ENCODE data around the gene AMZ1.
"Not testable (repeated sequence)": the region's sequence is repeated elsewhere in the genome, so short reads cannot be mapped to it uniquely, and the experiment has no call there.

The AMZ1 gene

DNA sequence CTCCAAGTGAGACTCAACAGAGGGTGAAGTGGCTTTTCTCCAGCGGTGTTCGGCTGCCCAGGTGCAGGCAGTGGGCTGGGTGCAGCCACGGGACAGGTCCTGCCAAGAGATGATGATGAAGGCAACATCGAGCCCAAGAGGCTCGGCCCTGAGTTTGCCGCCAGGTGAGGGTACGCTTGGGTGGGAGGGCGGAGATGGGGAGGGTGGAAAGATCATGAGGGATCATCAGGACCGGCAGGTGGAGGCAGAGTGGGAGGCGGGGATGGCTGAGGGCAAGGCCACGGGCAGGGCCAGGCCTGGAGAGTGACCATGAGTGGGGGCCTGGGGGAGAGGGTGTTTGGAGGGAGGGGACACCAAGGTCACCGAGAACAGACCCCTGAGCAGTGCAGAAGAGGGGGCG, 17.8 kb upstream of the AMZ1 start:
- no peak for DNase-seq

DNA sequence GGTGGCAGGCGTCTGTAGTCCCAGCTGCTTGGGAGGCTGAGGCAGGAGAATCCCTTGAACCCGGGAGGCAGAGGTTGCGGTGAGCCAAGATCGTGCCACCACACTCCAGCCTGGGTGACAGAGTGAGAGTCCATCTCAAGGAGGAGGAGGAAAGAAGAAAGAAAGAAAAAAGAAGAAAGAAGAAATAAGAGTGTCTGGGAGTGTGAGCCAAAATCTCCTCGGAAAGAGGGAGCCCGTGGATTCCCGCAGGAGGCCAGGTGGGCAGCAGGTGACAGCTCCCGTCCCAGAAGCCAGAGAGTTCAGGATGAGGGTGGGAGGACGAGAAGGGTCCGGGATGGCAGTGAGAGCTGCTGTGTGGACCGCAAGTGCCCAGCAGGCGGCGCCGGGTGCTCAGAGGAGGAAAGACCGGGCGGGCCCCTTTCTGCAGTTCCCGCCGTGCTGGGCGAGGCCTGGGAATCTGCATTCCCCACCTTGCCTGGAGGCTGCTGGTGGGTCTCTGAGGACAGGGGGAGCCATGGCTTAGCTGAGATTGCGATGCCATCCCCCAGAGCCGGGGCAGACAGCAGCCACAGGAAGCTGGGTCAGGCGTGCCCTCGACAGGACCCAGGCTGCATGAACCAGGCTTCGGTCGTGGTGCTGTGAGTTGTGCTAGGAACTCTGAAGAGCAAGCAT, 17.1 kb upstream of the AMZ1 start:
- peak; percentile 43 for DNase-seq

DNA sequence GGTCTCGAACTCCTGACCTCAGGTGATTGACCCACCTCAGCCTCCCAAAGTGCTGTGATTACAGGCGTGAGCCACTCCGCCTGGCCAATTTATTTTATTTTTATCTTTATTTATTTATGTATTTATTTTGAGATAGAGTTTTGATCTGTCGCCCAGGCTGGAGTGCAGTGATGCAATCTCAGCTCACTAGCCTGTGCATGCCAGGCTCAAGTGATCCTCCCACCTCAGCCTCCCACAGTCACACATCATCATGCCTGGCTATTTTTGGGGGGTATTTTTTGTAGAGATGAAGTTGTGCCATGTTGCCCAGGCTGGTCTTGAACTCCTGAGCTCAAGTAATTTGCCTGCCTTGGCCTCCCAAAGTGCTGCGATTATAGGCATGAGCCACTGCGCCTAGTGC, 14.8 kb upstream of the AMZ1 start:
- not testable (repeated sequence) for DNase-seq

DNA sequence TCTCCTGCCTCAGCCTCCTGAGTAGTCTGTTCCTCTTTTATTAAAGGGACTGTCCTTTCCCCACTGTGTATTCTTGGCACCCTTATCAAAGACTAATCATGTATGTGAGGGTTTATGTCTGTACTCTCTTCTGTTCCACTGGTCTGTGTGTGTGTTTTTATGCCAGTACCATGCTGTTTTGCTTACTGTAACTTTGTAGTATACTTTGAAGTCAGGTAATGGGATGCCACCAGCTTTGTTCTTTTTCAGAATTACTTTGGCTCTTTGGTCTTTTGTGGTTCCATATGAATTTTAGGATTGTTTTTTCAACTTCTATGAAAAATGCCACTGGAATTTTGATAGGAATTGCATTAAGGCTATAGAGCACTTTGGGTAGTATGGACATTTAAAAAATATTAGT, 14.1 kb upstream of the AMZ1 start:
- no peak for DNase-seq

DNA sequence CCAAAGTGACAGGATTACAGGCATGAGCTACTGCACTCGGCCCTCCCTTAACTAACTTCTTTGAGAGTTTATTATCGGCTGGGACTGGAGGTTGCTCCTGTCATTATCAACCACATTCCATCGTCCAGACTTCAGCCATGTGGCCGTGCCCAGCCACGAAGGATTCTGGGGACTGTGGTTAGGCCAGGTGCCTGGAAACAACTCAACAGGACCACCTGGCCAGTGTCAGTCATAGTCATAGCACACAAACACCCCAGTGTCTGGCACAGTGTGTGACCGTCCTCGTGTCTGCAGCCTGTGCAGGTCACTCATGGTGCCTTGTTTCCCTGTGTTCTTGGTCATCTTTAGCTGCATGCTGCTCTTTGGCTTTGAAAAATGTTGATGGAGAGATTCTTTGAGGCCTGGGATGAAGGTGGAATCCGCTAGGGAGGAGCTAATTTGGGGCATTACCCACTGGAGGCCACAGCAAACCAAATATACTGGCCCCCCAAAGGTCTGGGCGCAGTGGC, 12.7 kb upstream of the AMZ1 start:
- no peak for DNase-seq

DNA sequence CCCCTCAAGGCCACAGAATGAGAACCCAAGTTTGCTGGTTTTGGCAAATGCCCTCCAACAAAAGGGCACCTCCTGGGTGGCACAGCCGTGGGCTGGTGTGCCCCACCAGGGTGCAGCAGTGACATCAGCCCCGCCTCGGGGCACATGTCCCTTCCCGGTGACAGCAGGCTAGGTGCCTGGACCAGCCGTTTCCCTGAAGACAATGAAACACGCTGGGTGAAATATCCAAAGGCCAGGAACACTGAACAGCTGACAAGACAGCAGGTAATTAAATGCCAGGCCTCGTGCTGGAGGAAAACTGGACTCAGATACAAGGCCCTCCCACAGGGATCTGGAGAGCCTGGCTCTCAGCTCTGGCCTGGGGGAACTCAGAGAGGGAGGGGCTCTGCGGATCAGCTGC, 11.4 kb upstream of the AMZ1 start:
- not testable (repeated sequence) for DNase-seq

DNA sequence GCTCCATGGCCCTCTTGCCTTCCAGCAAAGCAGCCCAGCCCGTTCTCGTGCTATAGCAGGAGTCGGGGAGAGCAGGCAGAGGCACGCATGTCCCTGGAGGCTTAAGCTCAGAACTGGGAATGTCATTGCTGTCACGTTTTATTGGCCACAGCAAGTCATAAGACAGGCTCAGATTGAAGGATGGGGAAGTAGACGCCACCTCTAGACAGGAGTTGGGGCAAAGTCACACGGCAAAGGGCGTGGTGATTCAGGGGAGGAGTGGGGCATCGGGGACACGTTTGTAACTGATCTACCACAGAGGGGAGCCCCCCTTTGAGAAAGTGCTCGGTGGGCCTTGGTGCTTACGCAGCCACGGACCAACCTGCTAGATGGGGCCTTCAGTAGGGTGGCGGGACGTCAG, 9.5 kb upstream of the AMZ1 start:
- DNase-seq = not testable (repeated sequence)

DNA sequence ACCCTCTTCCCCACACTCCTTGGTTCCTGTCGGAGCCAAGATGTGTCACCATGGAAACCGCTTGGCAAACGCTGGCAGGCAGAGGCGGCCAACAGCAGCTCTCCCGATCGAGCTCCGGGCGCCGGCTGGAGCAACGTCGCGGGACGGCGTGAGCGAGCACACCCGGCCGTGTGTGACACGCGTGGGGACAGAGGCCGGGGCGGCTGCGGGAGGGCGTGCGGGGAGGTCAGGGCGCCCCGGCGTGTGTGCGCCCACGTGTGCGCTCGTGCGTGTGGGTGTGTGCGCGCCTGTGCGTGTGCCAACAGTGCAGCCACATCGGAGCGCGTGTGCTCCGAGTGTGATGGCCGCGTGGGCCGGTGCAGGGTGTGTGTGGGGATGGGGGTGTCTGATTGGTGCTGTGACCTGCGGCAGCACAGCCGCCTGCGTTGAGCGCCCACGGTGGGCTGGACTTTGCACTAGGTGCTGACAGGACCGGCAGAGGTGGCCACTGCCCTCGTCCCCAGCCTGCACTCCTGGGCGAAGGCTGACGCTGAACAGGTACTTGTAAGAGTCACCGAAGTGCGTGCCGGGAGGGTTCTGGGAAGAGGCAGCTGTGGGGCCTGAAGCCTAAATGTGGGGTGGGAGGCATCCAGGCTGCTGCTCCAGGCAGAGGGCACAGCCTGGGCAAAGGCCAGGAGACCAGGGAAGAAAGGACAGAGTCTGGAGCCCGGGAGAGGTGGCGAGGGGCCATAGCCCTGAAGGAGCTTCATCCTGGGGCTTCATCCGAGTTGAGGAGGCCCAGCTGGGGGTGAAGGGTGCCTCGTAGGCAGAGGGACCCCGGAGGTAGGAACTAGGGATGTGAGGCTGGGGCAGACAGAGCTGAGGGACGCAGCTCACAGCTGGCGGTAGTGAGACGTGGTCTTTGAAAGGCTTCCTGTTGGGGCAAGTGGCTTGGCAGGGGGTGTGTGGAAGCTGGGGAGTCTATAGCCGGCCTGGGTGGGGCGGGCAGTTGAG, 8.6 kb upstream of the AMZ1 start:
- DNase-seq = not testable (repeated sequence)

DNA sequence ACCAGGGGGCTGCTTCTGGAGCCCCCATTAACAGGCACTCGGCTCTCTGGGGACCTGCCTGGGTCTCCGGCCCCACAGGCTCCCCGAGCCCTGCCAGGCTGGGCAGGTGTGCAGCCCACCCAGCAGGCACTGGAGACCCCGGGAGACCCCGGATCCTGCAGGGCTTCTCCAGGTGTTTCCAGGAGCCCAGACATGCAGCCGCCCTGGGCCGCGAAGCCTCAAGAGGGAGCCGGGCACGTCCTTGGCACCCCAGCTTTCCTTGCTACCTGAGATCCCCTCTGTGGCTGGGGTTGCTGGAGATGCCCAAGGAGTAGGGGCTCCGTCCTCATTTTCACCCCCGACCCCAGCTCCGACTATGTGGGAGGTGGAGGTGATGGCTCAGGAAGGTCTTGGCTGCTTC, 7.7 kb upstream of the AMZ1 start:
- no peak for DNase-seq

DNA sequence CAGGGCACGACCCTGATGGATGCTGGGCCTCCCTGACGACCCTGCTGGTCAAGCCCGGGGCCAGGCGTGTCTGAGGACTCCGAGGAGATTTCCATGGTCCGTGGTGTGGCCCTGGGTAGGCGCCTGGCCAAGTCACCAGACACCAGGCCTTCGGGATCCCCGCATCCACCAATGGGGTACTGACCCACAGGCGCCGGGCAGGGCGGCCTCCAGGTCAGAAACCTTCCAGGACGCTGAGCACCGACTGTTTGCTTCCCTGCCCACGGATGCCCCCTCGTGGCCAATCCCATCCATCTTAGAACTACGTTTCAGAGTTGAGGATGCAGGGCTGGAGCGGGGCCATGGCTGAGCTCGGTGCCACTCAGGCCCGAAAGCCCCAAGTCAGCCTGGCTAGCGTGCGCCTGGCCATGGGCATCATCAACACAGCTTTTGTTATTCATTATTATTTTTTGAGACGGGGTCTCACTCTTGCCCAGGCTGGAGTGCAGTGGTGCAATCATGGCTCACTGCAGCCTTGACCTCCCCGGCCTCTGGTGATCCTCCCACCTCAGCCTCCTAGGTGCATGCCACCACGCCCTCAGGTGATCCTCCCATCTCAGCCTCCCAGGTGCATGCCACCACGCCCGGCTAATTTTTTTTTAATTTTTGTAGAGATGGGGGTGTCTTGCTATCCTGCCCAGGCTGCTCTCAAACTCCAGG, 7.1 kb upstream of the AMZ1 start:
- DNase-seq = peak; percentile 56

DNA sequence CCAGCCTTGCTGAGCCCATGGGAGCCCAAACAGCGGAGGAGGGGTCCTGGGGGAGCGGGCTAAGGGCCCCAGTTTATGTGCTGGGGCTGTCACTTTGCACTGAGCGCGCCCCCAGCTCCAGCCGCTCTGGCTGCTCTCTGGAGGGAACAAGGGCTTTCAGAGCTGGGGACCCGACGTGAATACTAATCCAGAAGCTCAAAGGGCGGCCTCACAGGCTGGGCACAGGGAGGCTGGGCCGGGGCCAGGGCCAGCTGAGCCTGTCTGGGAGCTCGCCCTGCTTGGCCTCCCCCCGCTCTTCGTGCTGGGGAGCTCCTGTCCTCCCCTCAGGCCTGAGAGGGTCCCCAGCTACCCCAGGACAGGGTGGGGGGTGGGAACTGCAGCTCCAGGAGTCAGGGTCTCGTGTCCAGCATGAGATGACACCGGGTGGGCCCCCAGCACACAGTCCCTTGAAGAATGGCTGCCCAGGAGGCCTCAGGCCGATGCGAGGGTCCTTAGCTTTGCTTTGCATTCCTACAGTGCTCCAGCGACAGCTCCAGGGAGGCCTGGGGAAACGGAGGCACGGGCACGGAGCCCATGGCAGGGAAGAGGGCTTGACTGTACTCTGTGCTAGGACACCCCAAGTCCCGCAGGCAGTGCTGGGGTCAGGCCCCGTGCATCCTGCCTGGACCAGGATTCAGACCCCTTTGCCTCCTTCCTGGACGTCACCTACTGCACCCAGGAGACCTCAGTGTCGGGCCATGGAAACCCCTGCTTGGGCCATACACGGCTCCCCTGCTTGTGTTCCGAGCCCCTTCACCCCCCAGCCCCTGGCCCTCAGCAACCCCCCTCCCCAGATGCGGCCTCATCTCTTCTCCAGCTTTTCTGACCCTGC, 5.8 kb upstream of the AMZ1 start:
- no peak for DNase-seq

DNA sequence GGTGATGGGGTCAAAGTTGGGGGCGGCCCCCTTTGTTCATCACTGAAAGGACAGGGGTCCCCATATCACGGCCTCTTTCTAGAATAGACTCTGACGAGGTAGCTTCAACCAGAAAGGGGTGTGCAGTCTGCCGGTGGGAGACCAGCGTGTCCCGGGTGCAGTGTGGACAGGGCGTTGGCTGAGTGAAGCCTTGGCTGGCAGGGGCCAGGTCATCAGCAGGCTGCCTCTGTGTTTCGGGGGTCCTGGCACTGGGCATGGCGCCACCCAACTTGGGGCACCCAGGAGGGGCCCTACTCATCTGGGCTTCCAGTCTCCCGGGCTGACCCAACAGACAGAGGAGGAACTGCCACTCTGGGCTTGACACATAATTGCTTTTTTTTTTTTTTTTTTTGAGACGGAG, 3.5 kb upstream of the AMZ1 start:
- DNase-seq = no peak

DNA sequence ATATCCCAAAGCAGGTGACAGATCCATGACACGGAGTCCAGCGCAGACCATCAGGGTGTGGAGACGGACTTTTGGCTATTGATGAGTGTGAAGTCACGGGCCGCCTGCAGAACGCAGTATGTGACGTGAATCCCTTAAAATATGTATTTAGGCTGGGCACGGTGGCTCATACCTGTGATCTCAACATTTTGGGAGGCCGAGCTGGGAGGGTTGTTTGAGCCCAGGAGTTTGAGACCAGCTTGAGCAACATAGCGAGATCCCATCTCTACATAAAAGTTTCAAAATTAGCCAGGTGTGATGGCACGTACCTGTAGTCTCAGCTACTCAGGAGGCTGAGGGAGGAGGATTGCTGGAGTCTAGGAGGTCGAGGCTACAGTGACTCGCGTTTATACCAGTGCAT, 1.9 kb upstream of the AMZ1 start:
- DNase-seq = no peak

DNA sequence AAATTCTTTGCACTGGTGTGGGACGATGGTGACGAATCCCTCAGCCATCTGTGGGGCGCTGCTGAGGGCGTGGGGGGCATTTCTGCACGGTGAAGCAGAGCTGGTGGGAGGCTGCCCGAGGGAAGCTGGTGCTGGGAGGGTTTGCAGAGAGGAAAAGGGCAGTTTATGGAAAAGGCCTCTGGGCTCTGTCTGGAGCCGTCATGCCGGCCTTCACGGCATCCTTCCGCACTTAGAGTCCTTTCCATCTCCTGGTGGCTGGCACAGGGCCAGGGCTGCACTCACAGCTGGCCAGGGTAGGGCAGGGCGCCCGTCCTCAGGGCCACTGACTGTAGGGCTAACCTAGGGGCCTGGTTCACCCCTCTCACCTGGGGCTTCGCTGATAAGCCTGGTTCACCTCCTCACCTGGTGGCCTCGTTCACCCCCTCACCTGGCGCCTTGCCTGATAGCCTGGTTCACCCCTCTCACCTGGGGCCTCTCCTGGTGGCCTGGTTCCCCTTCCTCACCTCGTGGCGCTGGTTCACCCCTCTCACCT, 598 bp upstream of the AMZ1 start:
- peak; percentile 29 for DNase-seq

DNA sequence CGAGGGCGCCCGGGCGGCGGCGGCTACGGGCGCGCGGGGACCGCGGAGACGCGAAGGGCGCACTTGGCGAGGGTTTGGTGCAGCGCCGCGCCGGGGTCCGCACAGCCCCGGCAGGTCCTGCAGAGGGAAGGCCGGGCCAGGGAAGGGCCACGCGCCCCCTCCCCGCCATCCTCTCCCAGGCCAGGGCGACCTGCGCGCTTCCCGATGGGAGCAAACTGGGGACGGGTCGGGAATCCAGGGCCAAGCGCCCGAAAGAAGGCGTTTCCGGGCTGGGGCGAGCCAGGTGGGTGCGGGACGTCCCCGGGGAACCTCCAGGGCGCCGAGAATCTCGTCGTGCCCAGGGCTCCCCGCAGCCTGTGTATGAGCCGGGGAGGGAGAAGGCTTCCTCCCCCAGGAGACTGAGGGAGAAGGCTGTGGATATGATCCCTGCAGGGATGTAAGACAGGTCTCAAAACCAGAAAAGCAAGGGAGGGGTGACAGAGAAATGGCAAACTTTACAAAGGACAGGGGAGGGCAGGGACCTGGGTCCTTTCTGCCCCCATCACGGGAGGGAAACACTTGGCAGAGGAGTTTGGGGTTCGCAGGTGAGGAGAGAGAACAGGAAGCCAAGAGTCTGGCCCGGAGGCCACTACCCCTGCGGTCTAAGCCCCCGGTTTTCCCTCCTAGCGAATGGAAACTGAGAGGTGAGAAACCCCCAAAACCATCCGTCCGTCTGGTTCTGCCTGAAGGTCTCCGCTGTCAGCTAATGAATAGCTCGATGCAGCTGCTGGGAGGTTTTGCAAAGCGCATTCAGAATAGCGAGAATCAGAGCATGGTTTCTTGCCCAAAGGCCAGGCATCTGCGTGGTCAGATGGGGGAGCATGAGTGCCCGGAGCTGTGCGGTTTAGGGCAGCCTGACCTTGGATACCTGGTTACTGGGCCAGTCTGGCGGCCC, 674 bp downstream of the AMZ1 start:
- DNase-seq = no peak

DNA sequence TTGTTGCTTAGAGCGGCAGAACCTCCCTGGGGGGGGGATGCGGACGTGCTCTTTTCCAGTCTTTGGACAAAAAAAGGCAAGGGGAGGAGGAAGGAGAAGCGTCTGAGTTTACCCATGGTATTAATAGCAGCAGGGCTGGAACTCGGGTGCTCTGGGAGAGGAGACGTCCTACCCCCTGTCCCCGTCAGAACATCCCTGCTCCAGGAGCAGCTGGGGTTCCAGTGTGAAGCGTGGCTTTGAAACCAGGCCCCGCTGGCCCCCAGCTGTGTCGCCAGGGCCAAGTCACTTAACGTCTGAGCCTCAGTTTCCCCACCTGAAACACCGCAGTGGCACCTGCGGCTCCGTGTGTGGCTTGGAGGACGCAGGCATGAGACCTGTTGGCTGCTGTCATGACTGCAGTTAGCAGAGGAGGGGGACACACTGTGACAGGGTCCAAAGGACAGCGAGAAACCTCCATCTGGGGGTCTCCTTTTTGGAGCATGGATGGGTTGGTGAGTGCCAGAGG, 1.4 kb downstream of the AMZ1 start:
- no peak for DNase-seq

DNA sequence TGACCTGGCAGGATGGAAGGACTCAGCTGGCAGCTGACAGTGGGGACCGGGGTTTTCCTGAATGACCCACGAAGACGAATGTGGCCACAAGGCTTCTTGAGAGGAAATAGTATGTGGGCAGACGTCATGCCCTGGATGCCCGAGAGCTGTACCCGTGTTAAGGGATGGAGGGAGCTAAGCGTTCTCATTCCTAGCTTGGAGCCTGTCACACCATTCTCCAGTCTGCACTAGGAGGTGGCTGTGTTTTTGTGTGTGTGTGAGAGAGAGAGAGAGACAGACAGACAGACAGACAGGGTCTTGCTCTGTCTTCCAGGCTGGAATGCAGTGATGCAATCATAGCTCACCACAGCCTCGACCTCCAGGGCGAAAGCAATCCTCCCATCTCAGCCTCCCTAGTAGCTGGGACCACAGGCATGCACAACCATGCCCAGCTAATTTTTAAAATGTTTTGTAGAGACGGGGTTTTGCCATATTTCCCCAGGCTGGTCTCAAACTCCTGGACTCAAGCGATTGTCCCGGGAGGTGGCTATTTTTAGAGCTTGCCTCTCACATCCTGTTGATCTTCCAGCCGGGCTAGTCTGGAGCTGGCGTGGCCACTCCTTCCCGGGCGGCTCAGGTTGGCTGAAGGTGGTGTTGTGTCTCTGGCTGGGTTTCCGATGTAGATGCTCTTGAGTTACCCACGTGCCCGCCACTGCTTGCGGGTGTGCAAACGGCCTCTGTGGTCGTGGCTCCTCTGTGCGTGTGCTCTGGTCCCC, 2.1 kb downstream of the AMZ1 start:
- DNase-seq = peak; percentile 58

DNA sequence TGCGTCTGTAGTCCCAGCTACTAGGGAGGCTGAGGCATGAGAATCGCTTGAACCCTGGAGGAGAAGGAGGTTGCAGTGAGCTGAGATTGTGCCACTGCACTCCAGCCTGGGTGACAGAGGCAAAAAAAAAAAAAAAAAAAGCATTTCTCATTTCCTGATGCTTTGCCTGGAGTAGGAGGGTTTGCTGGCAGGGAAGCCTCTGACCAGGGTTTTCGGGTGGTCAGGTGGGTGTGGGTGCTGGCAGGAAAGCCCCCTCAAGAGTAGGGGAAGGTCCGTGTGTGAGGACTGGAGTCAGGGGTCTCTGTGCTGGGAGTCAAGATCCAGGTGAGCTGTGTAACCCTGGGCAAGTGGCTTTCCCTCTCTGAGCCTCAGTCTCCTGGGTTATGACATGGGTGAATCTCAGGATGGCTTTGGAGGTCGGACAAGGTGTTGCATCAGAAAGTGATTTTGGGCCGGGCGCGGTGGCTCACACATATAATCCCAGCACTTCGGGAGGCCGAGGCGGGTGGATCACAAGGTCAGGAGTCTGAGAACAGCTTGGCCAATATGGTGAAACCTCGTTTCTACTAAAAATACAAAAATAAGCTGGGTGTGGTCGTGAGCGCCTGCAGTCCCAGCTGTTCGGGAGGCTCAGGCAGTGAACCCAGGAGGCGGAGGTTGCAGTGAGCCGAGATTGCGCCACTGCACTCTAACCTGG, 3.2 kb downstream of the AMZ1 start:
- DNase-seq = no peak

DNA sequence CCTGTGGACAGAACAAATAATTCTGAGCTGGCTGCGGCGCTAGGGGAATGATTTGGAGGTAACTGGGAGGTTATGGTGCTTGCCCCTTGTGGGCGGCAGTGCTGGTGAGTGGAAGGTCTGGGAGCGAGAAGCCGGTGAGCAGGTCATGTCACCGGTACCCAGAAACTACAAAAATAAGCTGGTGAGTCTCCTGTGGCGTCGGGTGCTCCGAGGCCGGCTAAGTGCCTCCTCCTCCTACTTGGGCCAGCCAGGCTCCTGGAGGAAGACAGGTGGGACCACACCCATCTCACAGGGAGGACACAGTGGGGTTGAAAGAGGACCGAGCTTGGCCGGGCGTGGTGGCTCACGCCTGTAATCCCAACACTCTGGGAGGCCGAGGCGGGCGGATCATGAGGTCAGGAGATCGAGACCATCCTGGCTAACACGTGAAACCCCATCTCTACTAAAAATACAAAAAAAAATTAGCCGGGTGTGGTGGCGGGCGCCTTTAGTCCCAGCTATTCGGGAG, 4.0 kb downstream of the AMZ1 start:
- DNase-seq = not testable (repeated sequence)

Data from fibroblast of upper back skin (primary cell).